Mesendoderm (in vitro differentiated cells): ENCODE measurements around the gene THSD7B.
"Not testable (repeated sequence)": the region's sequence is repeated elsewhere in the genome, so short reads cannot be mapped to it uniquely, and the experiment has no call there.

Experiments used
- DNase-seq: peaks from one replicate; pipeline ENCODE4 v3.0.0; 2013
- H2AK5ac ChIP-seq: 2 replicates; pipeline ENCODE4 v1.6.1; 2013; ENCODE audit warnings: low read length, inconsistent platforms
- H2BK120ac ChIP-seq: 2 replicates; pipeline ENCODE4 v1.6.1; 2013; ENCODE audit warnings: low read depth, mild to moderate bottlenecking, low read length, moderate library complexity, mixed read lengths
- H2BK15ac ChIP-seq: replicated peaks from 2 replicates; pipeline ENCODE4 v1.6.1; 2013; ENCODE audit warnings: low read depth, mild to moderate bottlenecking, moderate library complexity
- H2BK5ac ChIP-seq: 2 replicates; pipeline ENCODE4 v1.6.1; 2013; ENCODE audit warnings: low read length, inconsistent platforms
- H3K18ac ChIP-seq: 2 replicates; pipeline ENCODE4 v1.6.1; 2013; ENCODE audit warnings: mild to moderate bottlenecking, low read length, mixed read lengths
- H3K23ac ChIP-seq: one replicate; pipeline ENCODE4 v1.6.1; 2013; ENCODE audit warnings: low read length
- H3K27ac ChIP-seq: 2 replicates; pipeline ENCODE4 v1.5.1; 2013; ENCODE audit warnings: low read depth, mild to moderate bottlenecking, inconsistent platforms, low read length, moderate library complexity
- H3K27me3 ChIP-seq: 2 replicates; pipeline ENCODE4 v1.6.1; 2013; ENCODE audit warnings: low read length, control low read depth, mild to moderate bottlenecking, inconsistent platforms; ENCODE audit not compliant: insufficient read depth, poor library complexity
- H3K36me3 ChIP-seq: 2 replicates; pipeline ENCODE4 v1.6.1; 2013; ENCODE audit warnings: low read length, inconsistent platforms; ENCODE audit not compliant: control insufficient read depth, insufficient read depth
- H3K4ac ChIP-seq: one replicate; pipeline ENCODE4 v1.6.1; 2013; ENCODE audit warnings: low read depth, mild to moderate bottlenecking, low read length, moderate library complexity
- H3K4me1 ChIP-seq: 2 replicates; pipeline ENCODE4 v1.6.1; 2013; ENCODE audit warnings: low read depth, low read length, inconsistent platforms; ENCODE audit not compliant: control insufficient read depth
- H3K4me2 ChIP-seq: 2 replicates; pipeline ENCODE4 v1.6.1; 2013; ENCODE audit warnings: low read length
- H3K4me3 ChIP-seq: 2 replicates; pipeline ENCODE4 v1.5.1; 2013; ENCODE audit warnings: mild to moderate bottlenecking, low read length
- H3K56ac ChIP-seq: one replicate; pipeline ENCODE4 v1.6.1; 2013; ENCODE audit warnings: low read length
- H3K79me1 ChIP-seq: 2 replicates; pipeline ENCODE4 v1.6.1; 2013; ENCODE audit warnings: low read length, inconsistent platforms
- H3K79me2 ChIP-seq: 2 replicates; pipeline ENCODE4 v1.6.1; 2013; ENCODE audit warnings: mild to moderate bottlenecking, low read length; ENCODE audit not compliant: control insufficient read depth, insufficient read depth
- H3K9ac ChIP-seq: 2 replicates; pipeline ENCODE4 v1.6.1; 2013; ENCODE audit warnings: low read length, inconsistent platforms
- H4K5ac ChIP-seq: one replicate; pipeline ENCODE4 v1.6.1; 2013; ENCODE audit warnings: low read length
- H4K8ac ChIP-seq: one replicate; pipeline ENCODE4 v1.6.1; 2013; ENCODE audit warnings: low read depth, mild to moderate bottlenecking, control low read depth, low read length, moderate library complexity
- WGBS: extraction: QIAGEN DNeasy Blood & Tissue Kit; methylation state at CpG from one replicate; pipeline ENCODE4 v1.1.7; 2013; ENCODE audit warnings: low lambda C conversion rate, missing lambda C conversion rate; ENCODE audit not compliant: insufficient coverage; ENCODE audit errors: extremely low coverage; 5-methylcytosine and 5-hydroxymethylcytosine counted together

Gene THSD7B

DNA sequence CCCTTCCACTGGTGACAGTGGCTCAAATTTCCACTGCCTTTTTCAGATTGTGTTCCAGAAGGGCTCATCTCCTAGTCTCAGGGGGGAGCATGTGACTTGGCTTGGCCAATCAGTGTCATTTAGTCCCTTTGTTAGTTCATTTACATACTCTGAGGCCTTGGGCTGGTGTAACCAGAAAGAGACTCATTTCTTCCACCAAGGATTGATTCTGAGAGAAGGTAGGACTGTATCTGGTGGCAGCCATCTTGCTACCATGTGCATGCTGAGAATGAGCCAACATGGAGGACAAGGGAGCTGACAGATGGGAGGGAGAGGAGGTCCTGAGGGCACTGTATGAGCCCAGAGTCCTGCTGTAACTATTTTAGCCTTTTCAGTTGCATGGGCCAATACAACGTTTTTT, 191.7 kb downstream of the THSD7B start:
- Histone ChIP-seq H3K27ac (no peak overlapping the region), H2AK5ac (no peak overlapping the region), H3K23ac (no peak overlapping the region), H4K8ac (no peak overlapping the region), H3K79me1 (no peaks in the 10 kb centered on the region), H3K56ac (no peak overlapping the region), H3K18ac (no peak overlapping the region), H3K4ac (no peak overlapping the region), H2BK5ac (no peak overlapping the region), H3K79me2 (no peaks in the 10 kb centered on the region), H3K9ac (no peak overlapping the region), H2BK120ac (no peak overlapping the region), H3K4me2 (no peak overlapping the region), H3K4me3 (no peak overlapping the region), H3K4me1 (no peaks in the 10 kb centered on the region), H2BK15ac (no peak overlapping the region), H3K27me3 (no peaks in the 10 kb centered on the region), H4K5ac (no peak overlapping the region), H3K36me3 (no peaks in the 10 kb centered on the region)
- no peak for DNase-seq
- WGBS, result no CpG with 5 or more reads among the region's 1 CpG

DNA sequence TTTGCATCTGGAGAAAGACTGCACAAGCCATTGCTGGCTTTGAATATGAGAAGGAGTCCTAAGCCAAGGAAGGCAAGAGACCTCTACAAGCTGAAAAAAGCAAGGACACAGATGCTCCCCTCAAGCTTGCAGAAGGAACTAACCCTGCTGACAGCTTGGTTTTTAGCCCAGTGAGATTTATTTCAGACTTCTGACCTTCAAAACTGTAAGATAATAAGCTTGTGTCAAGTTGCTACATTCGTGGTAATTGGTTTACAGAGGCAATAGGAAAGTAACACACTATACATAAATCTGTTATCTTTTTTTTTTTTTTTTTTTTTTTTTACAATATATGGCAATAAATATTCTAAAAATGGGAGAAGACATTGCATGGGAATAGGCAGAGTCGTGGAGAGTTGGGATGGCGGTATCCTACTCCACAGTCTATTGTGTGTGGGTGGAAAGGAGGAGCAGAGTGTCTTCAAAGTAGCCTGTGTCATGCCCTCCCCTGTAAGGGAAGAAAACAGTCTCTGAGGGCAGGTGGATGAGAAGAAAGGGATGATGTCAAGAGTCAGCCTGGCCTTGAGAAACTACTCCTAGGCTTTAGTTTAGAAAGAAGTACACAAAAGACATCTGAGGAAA, 196.9 kb downstream of the THSD7B start:
- no peak overlapping the region for H3K4me3 ChIP-seq
- no peak overlapping the region for H3K9ac ChIP-seq
- no CpG with 5 or more reads among the region's 3 CpGs for WGBS
- H3K18ac ChIP-seq, result no peak overlapping the region
- H3K23ac ChIP-seq, result no peak overlapping the region
- H3K4ac ChIP-seq, result no peak overlapping the region
- no peaks in the 10 kb centered on the region for H3K79me2 ChIP-seq
- no peak overlapping the region for H2AK5ac ChIP-seq
- H3K27ac ChIP-seq, result no peak overlapping the region
- H3K79me1 ChIP-seq, result no peaks in the 10 kb centered on the region
- no peak for DNase-seq
- no peaks in the 10 kb centered on the region for H3K4me1 ChIP-seq
- H2BK120ac ChIP-seq, result no peak overlapping the region
- no peaks in the 10 kb centered on the region for H3K27me3 ChIP-seq
- H4K8ac ChIP-seq, result no peak overlapping the region
- H2BK5ac ChIP-seq, result no peak overlapping the region
- H2BK15ac ChIP-seq, result no peak overlapping the region
- H3K4me2 ChIP-seq, result no peak overlapping the region
- no peaks in the 10 kb centered on the region for H3K36me3 ChIP-seq
- H4K5ac ChIP-seq, result no peak overlapping the region
- no peak overlapping the region for H3K56ac ChIP-seq

DNA sequence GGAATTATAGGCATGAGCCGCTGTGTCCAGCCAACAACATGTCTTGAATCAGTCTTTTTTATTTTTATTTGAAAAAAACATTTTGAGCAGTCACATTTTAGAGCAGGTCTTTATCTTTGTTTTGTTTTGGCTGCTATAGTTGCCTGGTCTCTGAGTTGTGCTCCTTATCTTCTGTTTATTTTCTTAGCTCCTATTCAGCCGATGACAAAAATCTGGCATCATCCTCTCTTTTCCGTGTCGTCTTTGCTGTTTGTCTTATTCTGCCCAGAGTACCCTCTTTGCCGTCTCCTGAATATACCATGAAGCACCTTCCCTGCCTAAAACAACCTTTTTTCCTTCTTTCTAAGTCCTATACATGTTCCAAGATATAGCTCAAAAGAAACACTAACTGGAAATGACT, 201.1 kb downstream of the THSD7B start:
- Histone ChIP-seq H2AK5ac (no peak overlapping the region), H4K5ac (no peak overlapping the region), H4K8ac (no peak overlapping the region), H3K4me1 (no peaks in the 10 kb centered on the region), H3K9ac (no peak overlapping the region), H3K56ac (no peak overlapping the region), H2BK5ac (no peak overlapping the region), H3K4me3 (no peak overlapping the region), H2BK15ac (no peak overlapping the region), H3K4me2 (no peak overlapping the region), H3K36me3 (no peaks in the 10 kb centered on the region), H3K18ac (no peak overlapping the region), H3K79me2 (no peaks in the 10 kb centered on the region), H3K27ac (no peak overlapping the region), H3K4ac (no peak overlapping the region), H3K79me1 (no peaks in the 10 kb centered on the region), H3K27me3 (no peaks in the 10 kb centered on the region), H2BK120ac (no peak overlapping the region), H3K23ac (no peak overlapping the region)
- DNase-seq, result no peak
- no CpG with 5 or more reads among the region's 5 CpGs for WGBS

DNA sequence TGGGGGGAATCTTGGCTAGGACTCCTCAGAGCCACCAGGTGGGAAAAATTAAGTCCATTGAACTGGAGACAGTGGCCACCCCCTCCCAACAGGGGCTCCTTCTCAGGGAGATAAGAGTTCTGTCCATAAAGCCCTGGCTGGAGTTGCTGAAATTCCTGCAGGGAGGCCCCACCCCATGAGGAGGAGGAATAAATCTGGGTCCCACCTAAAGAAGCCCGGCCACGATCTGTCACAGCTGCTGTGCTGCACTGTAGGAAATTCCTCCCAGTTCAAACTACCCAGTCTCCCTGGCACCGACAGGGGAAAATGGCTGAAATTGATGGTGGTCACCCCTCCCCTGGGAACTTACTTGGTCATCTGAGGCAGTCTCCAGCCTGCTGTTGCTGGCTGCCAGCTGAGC, 215.0 kb downstream of the THSD7B start:
- H2BK15ac ChIP-seq, result no peak overlapping the region
- no peak overlapping the region for H3K56ac ChIP-seq
- H2BK5ac ChIP-seq, result no peak overlapping the region
- no peak overlapping the region for H3K4ac ChIP-seq
- no peak overlapping the region for H4K8ac ChIP-seq
- H3K79me2 ChIP-seq, result no peaks in the 10 kb centered on the region
- H3K27me3 ChIP-seq, result no peaks in the 10 kb centered on the region
- H2AK5ac ChIP-seq, result no peak overlapping the region
- no peak overlapping the region for H2BK120ac ChIP-seq
- no peaks in the 10 kb centered on the region for H3K79me1 ChIP-seq
- H4K5ac ChIP-seq, result no peak overlapping the region
- no peak overlapping the region for H3K4me2 ChIP-seq
- no peak overlapping the region for H3K4me3 ChIP-seq
- no peaks in the 10 kb centered on the region for H3K36me3 ChIP-seq
- peak; percentile 35 for DNase-seq
- H3K23ac ChIP-seq, result no peak overlapping the region
- peaks cover 2% of the 10 kb centered on the region for H3K4me1 ChIP-seq
- H3K27ac ChIP-seq, result no peak overlapping the region
- H3K9ac ChIP-seq, result no peak overlapping the region
- H3K18ac ChIP-seq, result no peak overlapping the region
- no CpG with 5 or more reads among the region's 3 CpGs for WGBS

DNA sequence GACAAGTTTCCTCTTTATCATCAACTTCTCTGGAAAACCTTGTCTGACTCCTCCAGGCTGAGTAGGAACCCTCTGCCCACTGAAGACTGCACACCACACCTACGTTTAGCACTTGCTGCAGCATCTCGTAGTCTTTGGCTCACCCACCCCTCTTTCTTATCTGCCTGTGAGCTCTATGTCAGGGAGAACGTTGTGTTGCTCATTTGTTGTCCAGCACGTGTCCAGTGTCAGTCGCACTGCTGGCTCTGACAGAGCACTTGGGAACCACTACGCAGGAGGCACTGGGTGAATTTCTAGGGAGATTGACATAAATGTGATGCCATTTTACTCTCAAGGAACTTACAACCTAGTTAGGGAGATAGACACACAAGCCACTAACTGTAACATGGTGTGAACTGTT, 216.3 kb downstream of the THSD7B start:
- not testable (repeated sequence) for H3K4me1 ChIP-seq, H3K4me2 ChIP-seq, H3K9ac ChIP-seq, DNase-seq, H2BK120ac ChIP-seq, H2BK15ac ChIP-seq, H4K5ac ChIP-seq, H3K56ac ChIP-seq, H2BK5ac ChIP-seq, H3K27me3 ChIP-seq, H3K18ac ChIP-seq, H3K23ac ChIP-seq, H3K27ac ChIP-seq, H3K4ac ChIP-seq, H2AK5ac ChIP-seq, H3K4me3 ChIP-seq, H3K79me1 ChIP-seq, H3K36me3 ChIP-seq, H3K79me2 ChIP-seq, H4K8ac ChIP-seq
- WGBS, result no CpG with 5 or more reads among the region's 6 CpGs

DNA sequence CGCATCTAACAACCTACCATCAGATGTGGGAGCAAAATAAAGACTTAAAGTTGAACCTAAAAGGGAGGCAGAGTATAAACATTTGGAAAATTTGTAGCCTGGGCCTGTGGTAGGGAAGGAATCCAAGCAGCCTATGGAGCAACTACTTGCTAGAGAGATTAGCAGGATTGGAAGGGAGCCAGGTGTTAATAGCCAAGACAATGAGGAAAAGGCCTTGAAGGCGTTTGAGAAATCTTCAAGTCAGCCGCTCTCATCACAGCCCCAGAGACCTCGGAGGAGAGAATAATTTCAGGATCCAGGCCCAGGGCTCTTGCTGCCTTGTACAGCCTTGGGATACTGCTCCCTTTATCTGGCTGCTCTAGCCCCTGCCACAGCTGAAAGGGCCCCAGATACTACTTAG, 219.7 kb downstream of the THSD7B start:
- Histone ChIP-seq H2BK120ac (no peak overlapping the region), H3K56ac (peak overlapping the region; percentile 22), H3K79me2 (no peaks in the 10 kb centered on the region), H3K4me1 (peaks cover 2% of the 10 kb centered on the region), H2AK5ac (no peak overlapping the region), H3K27me3 (no peaks in the 10 kb centered on the region), H3K4ac (no peak overlapping the region), H3K79me1 (no peaks in the 10 kb centered on the region), H3K23ac (no peak overlapping the region), H2BK5ac (no peak overlapping the region), H3K9ac (no peak overlapping the region), H3K27ac (no peak overlapping the region), H3K4me2 (no peak overlapping the region), H4K5ac (no peak overlapping the region), H3K18ac (no peak overlapping the region), H3K36me3 (no peaks in the 10 kb centered on the region), H3K4me3 (no peak overlapping the region), H4K8ac (no peak overlapping the region), H2BK15ac (no peak overlapping the region)
- WGBS, result no CpG with 5 or more reads among the region's 4 CpGs
- peak; percentile 67 for DNase-seq
